ENCODE data around the gene IL17B. TPM values are rescaled to one million over a fixed set of nuclear protein-coding genes. Genes with fewer than 3 reads are reported as not detected.

IL17B gene
- total RNA-seq, 2 donors from 2014 or later: not detected

DNA sequence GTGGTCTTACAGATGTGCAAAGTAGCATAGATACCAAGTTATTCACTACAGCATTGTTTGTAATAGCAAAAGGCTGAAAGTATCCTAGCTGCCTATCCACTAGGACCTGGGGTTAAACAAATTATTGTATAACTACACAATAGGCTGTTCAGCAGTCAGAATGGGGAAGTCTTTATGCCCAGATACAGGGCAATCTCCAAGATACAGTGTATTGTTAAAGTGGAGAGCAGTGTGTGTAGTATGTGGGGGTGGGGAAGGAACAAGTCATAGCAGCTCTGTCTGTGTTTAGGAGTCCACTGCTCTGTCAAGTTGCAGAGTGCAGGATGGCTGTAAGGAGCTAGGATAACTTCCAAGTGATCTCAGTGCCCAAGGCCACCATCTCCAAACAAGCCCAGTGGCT lies 15.7 kb downstream of the IL17B start:
- Histone ChIP-seq H3K9ac (ENCODE audit: extremely low read depth, low read length, poor library complexity, severe bottlenecking) (no peak overlapping the region), H3K27me3 (ENCODE audit: control insufficient read depth, insufficient read depth, low read length, poor library complexity, severe bottlenecking) (peaks cover 26% of the 10 kb centered on the region), H3K27ac (ENCODE audit: low read depth, low read length) (no peak overlapping the region), H3K9me3 (ENCODE audit: control insufficient read depth, low read length) (no peaks in the 10 kb centered on the region), H3K4me1 (ENCODE audit: control insufficient read depth, insufficient read depth, low read length) (no peaks in the 10 kb centered on the region), H3K4me3 (ENCODE audit: low read length) (no peak overlapping the region), H3K36me3 (ENCODE audit: control insufficient read depth, insufficient read depth, low read length) (no peaks in the 10 kb centered on the region)
- TF ChIP-seq, protein P1, sequence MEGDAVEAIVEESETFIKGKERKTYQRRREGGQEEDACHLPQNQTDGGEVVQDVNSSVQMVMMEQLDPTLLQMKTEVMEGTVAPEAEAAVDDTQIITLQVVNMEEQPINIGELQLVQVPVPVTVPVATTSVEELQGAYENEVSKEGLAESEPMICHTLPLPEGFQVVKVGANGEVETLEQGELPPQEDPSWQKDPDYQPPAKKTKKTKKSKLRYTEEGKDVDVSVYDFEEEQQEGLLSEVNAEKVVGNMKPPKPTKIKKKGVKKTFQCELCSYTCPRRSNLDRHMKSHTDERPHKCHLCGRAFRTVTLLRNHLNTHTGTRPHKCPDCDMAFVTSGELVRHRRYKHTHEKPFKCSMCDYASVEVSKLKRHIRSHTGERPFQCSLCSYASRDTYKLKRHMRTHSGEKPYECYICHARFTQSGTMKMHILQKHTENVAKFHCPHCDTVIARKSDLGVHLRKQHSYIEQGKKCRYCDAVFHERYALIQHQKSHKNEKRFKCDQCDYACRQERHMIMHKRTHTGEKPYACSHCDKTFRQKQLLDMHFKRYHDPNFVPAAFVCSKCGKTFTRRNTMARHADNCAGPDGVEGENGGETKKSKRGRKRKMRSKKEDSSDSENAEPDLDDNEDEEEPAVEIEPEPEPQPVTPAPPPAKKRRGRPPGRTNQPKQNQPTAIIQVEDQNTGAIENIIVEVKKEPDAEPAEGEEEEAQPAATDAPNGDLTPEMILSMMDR (conservative IDR thresholded peaks at IDR 0.05): no peak
- Mint-ChIP-seq H3K9me3 (no peaks in the 10 kb centered on the region), H3K27me3 (ENCODE audit: insufficient read depth) (peaks cover 16% of the 10 kb centered on the region), H3K27ac (no peak overlapping the region), H3K4me1 (peaks cover 2% of the 10 kb centered on the region), H3K4me3 (no peak overlapping the region), H3K36me3 (ENCODE audit: low read depth) (no peaks in the 10 kb centered on the region)
- DNase-seq: no peak

DNA sequence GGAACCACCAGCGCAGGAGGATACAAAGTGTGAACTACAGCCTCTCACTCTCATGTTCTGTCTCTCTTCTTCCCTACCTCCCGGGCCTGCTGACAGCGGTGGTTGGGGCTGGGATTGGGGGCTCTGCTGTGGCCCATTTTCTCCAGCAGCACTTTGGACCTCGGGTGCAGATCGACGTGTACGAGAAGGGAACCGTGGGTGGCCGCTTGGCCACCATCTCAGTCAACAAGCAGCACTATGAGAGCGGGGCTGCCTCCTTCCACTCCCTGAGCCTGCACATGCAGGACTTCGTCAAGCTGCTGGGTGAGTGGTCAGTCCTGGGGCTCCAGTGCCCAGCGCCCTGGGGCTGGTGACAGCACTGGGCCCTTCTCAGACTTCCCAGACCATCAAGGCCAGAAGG lies 16.6 kb downstream of the IL17B start:
- H3K36me3 Mint-ChIP-seq (ENCODE audit: low read depth): no peaks in the 10 kb centered on the region
- TF ChIP-seq, protein P1 (conservative IDR thresholded peaks at IDR 0.05): no peak
- H3K27ac ChIP-seq (ENCODE audit: low read depth, low read length): no peak overlapping the region
- H3K4me1 Mint-ChIP-seq: peaks cover 4% of the 10 kb centered on the region
- no peaks in the 10 kb centered on the region for H3K36me3 ChIP-seq (ENCODE audit: control insufficient read depth, insufficient read depth, low read length)
- DNase-seq: peak; percentile 24
- H3K4me3 ChIP-seq (ENCODE audit: low read length): no peak overlapping the region
- H3K4me3 Mint-ChIP-seq: no peak overlapping the region
- H3K27ac Mint-ChIP-seq: no peak overlapping the region
- H3K27me3 Mint-ChIP-seq (ENCODE audit: insufficient read depth): peaks cover 18% of the 10 kb centered on the region
- WGBS, 2 experiments (ENCODE audit: insufficient coverage in 1 of 2, insufficient read length in 1 of 2): 93% methylated on average over 11 to 12 of the region's 12 CpGs
- H3K4me1 ChIP-seq (ENCODE audit: control insufficient read depth, insufficient read depth, low read length): no peaks in the 10 kb centered on the region
- H3K27me3 ChIP-seq (ENCODE audit: control insufficient read depth, insufficient read depth, low read length, poor library complexity, severe bottlenecking): peaks cover 28% of the 10 kb centered on the region
- H3K9me3 ChIP-seq (ENCODE audit: control insufficient read depth, low read length): no peaks in the 10 kb centered on the region
- no peaks in the 10 kb centered on the region for H3K9me3 Mint-ChIP-seq
- no peak overlapping the region for H3K9ac ChIP-seq (ENCODE audit: extremely low read depth, low read length, poor library complexity, severe bottlenecking)

DNA sequence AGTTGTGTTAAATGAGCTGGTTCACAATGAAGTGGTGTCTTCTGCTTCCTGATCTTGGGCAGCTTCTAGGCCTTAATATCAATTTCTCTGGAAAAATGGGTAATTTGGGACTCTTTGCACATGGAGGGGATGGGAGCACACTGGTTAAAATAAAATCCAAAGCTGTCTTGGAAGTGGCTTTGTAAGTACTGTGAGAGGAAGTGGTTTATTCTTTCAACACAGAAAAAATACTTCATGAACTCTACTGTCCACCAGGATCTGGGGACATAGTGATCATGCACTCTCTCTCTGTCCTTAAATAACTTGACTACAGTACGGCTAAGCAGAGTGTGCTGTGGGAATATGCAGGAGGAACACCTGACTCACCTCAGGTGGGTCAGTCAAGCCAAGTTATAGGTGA lies 18.8 kb downstream of the IL17B start:
- DNase-seq: peak; percentile 15
- H3K4me3 ChIP-seq (ENCODE audit: low read length): no peak overlapping the region
- H3K27me3 ChIP-seq (ENCODE audit: control insufficient read depth, insufficient read depth, low read length, poor library complexity, severe bottlenecking): peaks cover 28% of the 10 kb centered on the region
- no peak overlapping the region for H3K9ac ChIP-seq (ENCODE audit: extremely low read depth, low read length, poor library complexity, severe bottlenecking)
- H3K27me3 Mint-ChIP-seq (ENCODE audit: insufficient read depth): peaks cover 18% of the 10 kb centered on the region
- TF ChIP-seq, protein P1 (conservative IDR thresholded peaks at IDR 0.05): no peak
- H3K9me3 Mint-ChIP-seq: no peaks in the 10 kb centered on the region
- no peak overlapping the region for H3K27ac Mint-ChIP-seq
- H3K27ac ChIP-seq (ENCODE audit: low read depth, low read length): no peak overlapping the region
- H3K4me1 ChIP-seq (ENCODE audit: control insufficient read depth, insufficient read depth, low read length): no peaks in the 10 kb centered on the region
- no peak overlapping the region for H3K4me3 Mint-ChIP-seq
- peaks cover 7% of the 10 kb centered on the region for H3K36me3 Mint-ChIP-seq (ENCODE audit: low read depth)
- H3K9me3 ChIP-seq (ENCODE audit: control insufficient read depth, low read length): no peaks in the 10 kb centered on the region
- WGBS, 2 experiments (ENCODE audit: insufficient coverage in 1 of 2, insufficient read length in 1 of 2): 79 to 88% methylated on average over 1 of the region's 1 CpG
- peaks cover 4% of the 10 kb centered on the region for H3K4me1 Mint-ChIP-seq
- H3K36me3 ChIP-seq (ENCODE audit: control insufficient read depth, insufficient read depth, low read length): peaks cover 2% of the 10 kb centered on the region

Data from endodermal cell (in vitro differentiated cells).